ENCODE measurements around the gene KCND3. TPM values are rescaled to one million over a fixed set of nuclear protein-coding genes. Genes with fewer than 3 reads are reported as not detected.

KCND3 gene
- total RNA-seq, 2 experiments from 2014 or later, result not detected

DNA sequence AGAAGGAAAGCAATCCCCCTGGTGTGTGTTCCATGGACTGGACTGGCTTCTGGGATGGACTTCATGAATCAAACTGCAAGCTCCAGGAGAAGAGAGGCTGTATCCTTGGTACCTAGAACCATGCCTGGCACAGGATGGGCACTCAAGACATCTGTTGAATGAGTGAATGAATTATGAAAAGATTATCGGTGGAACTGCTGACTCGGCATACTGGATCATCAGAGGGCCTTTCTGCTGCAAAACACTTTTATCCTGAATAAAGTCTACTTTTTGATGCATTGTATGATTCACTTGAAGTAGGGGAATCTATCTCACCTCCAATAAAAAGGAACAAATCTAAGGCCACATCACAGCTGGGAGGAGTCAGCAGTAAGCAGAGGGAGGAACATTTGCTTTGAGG, 190.9 kb downstream of the KCND3 start:
- ChIA-PET POLR2A (no interaction called here), CTCF (no interaction called here)

DNA sequence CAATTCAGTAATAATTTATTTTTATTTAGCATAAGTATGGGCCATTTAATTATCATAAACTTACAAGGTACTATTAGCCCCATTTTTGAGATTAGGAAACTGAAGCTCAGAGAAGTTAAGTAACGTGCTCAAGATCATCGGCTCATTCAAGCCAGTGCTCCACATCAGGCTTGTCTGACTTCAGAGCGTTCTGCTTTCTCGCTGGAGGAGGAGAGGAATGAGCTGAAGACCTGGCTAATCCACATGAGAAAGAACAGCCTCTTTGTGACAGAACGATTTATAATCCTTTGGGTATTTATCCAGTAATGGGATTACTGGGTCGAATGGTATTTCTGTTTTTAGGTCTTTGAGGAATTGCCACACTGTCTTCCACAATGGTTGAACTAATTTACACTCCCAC, 194.1 kb downstream of the KCND3 start:
- ChIA-PET CTCF (no interaction called here), POLR2A (no interaction called here)

DNA sequence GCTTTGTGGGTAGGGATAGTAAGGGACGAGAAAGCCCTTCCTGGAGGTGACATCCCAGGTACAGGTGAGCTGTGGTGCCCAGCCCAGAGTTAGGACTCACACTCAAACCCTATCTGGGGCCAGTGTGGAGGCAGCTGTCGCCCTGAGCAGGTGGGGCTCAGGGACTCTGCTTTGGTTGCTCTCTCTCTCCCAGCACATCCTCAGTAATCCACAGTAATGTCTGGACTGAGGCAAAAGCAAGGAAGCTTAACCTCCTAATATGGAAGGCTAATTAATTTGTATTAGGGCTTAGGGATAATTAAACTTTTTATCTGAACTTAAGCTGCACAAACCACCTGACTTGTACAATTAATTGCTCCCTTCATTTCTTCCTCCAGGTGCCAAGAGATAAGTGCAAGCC, 195.5 kb downstream of the KCND3 start:
- ChIA-PET POLR2A (no interaction called here), CTCF (no interaction called here)

DNA sequence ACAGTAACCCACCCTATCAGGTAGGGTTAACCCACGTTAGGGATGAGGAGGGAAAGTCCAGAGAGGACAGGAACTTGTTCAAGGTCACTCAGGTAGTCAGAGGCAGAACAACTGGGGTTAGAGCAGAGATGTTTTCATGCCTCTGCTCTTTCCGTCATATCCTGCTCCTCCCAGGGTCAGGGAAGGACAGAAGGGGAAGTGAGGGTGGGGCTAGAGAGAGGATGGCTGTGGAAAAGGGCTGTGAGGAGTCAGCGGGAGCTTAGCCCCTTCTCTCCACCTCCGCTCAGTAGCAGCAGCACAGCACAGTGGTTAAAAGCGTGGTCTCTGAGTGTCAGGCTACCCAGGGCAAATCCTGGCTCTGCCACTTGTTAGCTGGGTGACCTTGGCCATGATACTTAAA, 197.2 kb downstream of the KCND3 start:
- CTCF ChIA-PET, result no interaction called here
- POLR2A ChIA-PET, result no interaction called here

DNA sequence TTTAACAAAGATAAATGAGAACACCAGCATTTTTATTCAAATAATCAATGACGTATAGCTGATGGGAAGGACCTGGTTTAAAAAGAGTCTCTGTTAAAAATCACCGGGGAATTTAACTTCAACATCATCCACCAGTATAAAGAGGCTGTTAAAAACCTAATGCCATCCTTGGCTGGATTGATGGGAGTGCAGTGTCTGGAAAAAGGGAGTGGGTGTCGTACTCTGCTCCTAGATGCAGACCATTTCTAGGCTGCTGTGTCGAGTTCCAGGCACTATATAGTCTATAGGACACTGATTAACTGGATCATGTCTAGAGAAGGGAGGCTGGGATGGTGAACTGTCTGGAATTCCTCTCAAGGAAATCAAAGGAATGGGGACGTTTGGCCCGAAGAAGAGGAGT, 197.7 kb downstream of the KCND3 start:
- ChIA-PET POLR2A (no interaction called here), CTCF (no interaction called here)

DNA sequence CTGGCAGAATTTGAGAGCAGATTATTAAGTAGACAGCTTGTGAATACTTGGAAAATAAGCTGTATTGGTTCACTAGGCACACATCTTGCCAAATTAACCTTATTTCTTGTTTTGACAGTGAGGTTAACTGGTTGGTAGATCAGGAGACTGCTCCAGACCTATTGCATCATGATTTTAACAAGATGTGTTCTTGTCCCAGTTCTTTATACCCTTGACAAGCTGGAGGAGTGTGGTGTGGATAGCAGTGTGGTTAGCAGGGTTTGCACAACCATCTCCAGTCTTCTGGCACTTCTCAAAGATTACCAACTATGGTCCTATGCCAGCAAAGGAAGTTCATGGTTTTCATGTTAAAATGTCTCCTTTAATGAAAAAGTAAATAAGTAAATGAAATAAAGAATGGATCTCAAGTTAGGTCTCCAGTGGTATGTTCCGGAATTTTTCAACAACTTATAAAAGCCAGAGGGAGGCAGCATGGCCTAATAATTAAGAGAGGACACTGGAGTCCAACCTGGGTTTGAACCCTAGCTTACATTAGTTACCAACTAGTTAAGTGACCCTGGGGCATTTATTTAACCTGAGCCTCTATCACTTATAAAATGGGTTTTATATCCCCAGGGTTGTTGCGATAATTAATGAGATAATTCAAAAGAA, 199.7 kb downstream of the KCND3 start:
- CTCF ChIA-PET, result no interaction called here
- POLR2A ChIA-PET, result no interaction called here

DNA sequence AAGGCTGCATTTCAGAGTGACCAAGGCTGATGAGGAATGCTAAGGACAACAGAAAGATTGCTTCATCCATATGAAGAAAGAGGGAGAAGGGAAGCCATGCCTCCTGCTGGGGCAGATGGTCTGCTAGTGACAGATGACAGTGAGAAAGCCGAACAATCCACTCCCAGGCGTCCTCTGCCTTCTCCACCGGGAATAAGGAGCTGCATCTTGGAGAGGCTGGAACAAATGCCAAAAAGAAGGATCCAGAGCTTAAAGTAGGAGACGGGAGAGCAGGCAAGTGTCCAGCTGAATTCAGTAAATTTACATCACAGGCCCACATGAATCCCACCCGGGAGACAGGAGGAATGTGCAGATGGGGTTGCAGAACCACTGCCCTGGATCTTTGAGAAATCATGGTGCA, 200.3 kb downstream of the KCND3 start:
- ChIA-PET CTCF (no interaction called here), POLR2A (no interaction called here)

DNA sequence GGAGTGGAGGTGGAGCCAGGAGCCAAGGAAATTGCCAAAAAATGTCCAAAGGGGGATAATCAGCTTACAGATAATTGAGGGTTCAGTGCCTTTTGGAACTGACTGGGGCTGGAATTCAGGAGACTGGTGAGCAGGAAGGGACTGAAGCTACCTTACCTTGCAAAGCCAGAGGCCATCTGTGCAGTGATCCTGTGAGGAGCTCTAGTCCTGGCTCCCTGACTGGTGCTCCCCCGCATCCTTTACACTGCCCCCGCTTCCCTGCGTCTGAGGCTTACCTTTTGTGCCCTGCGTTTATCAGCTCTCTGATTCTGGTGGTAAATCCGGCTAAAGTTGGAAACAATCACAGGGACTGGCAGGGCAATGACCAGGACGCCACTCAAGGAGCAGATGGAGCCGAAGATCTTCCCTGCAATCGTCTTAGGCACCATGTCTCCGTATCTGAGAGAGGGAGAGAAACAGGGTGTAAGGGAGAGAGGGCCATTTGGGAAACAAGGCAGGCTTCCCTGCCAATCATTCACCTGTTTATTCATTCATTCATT, 202.7 kb downstream of the KCND3 start:
- POLR2A ChIA-PET, result no interaction called here

DNA sequence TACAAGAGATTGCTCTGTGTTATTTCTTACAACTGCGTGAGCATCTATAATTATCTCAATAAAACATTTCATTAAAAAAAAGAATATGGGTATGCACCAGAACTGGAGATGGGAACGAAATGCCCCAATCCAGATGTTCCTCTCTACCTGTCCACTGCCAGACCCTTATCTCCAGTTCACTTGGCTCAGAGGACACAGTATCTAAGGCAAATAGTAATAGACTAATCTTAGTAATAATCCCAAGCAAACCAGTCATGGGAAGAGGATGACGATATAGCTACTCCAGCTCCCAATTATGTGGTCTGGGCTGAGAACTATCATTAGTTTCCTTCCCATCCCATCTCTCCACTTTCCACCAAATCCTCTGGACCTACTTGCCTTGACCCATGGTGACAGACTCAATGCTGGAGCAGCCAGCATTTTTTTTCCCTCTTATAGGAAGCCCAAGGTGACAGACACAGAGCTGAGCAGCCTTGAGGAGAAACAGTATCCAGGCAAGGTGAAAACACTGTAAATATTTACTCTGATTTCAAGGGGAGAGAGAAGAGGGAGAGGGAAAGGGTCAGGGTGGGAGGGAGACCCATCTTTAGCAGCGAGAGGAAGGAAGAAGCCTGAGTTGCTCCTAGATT, 205.1 kb downstream of the KCND3 start:
- CTCF ChIA-PET, result no interaction called here
- POLR2A ChIA-PET, result no interaction called here

More for the DNA sequence above, 202.7 kb downstream of the KCND3 start:
- CTCF ChIA-PET, result no interaction called here

DNA sequence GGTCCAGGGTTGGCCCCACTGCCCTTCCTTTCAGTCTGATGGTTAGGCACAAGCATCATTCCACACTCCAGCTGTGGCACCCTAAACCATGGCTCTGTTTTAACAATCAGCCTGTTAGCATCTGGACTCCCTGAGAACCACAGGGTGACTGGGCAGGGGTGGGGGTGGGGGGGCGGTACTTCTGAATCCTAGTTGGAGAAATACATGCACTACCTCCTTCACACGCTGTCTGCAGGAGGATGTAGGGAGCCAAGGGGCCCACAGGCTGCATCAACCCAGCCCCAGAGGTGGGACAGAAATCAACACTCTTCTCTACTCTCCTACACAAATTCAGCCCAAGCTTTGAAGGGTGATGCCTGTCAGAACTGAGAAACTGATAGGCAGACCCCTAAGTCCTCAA, 209.9 kb downstream of the KCND3 start:
- ChIA-PET POLR2A (no interaction called here), CTCF (no interaction called here)

DNA sequence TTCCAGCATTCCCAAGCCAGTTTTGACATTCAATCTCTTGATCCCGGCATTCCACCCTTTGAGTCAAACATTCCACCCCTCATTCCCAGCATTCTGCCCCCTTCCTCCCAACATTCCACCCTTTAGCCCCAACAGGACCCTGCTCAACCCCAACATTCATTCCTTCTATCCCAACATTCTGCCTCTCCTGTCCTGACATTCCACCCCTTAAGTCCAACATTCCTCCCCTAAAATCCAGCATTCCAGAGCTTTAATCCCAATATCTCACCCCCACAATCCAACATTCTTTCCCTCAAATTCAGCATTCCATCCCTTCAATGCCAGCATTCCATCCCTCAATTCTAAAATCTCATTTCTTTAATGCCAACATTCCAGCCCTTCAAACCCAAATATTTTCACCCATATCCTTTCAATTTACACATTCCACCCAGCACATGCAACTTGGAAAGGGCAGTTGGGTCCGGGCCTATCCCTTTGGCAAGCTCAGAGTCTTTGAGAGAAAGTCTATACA, 210.9 kb downstream of the KCND3 start:
- ChIA-PET POLR2A (no interaction called here), CTCF (no interaction called here)

DNA sequence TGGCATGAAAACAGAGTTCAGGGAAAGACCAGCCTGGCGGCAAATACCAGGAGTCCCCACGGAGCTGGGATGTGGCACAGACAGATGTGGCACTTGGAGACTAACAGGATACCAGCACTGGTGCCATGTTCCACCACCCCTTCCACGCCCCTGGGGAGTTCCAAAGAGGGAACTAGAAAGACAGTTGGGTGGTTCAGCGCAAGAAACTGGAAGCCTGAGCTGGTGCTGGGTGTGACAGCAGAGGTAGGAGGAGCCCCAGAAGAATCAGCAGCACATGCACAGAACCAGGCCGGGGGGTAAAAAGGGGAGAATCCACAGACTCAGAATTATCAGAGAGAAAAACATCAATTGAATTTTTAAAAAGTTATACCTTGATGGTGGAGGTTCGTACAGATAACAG, 211.4 kb downstream of the KCND3 start:
- CTCF ChIA-PET, result no interaction called here
- POLR2A ChIA-PET, result no interaction called here

DNA sequence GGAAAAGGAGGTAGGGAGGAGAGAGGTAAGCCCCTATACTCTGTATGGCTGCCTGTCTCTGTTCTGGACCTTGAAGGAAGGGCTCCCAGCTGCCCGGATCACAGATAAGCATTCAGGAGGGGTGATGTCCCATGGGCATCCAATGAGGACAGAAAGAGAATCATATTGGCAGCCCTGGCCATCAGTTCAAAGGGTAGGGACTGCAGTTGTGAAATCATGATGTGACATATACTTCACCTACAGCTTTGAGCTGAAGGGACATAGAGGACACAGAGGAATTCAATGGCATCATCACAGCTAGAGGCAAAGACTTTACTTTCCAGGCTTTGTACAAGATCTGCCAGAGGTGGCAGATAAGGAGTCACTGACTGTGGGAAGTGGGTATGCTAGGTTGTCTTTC, 212.2 kb downstream of the KCND3 start:
- POLR2A ChIA-PET, result no interaction called here

DNA sequence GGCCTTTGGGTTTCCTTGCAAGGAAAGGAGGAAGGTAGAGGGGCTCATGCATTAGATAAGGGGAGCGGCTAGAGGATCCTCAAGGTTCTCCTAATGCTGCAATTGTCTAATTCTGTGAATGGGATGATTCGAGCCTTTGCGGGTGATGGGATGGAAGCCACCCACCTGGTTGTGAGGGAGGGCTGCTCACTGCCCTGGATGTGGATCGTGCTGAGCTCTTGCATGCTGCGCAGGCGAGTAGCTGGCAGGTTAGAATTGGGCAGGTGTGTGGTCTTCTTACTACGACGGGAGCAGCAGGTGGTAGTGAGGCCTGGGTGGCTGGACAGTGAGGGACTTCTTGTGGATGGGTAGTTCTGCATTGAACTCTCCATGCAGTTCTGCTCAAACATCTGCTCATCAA, 212.6 kb downstream of the KCND3 start:
- CTCF ChIA-PET, result no interaction called here
- POLR2A ChIA-PET, result no interaction called here

More for the DNA sequence above, 212.2 kb downstream of the KCND3 start:
- CTCF ChIA-PET, result no interaction called here

DNA sequence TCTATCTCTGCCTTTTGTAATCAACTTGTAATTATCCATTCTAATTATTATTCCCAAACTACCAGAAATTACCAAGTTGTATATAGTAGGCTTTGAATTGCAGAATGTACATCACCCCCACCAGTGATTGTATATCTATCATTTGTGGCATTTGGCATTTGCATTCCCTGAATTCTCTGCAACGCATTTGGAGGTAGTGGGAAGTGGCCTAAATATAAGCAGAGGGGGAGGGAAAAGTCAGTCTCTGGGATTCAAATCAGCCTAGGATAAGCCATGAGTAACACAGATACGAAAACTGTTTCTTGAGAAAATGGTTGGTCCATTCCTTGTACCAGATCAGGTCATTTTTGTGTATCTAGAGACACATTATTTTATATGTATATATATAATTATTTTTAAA, 213.1 kb downstream of the KCND3 start:
- ChIA-PET POLR2A (no interaction called here), CTCF (no interaction called here)

DNA sequence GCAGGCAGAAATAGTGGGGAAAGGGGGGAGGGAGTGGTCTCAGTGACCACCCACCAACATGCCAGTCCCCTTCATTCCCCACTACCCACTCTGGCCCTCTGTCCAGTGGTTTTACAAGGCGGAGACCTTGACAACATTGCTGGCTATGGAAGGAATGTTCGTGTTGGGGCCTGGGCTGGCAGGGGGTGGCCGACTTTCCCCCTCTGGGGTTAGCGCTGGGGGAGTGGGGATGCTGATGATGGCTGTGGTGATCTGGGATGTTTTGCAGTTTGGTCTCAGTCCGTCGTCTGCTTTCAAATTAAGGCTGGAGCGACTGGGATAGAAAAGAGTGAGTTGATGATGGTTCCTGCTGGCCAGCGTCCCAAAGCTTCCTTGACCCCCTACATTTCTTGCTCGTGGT, 213.5 kb downstream of the KCND3 start:
- POLR2A ChIA-PET, result no interaction called here
- CTCF ChIA-PET, result no interaction called here

DNA sequence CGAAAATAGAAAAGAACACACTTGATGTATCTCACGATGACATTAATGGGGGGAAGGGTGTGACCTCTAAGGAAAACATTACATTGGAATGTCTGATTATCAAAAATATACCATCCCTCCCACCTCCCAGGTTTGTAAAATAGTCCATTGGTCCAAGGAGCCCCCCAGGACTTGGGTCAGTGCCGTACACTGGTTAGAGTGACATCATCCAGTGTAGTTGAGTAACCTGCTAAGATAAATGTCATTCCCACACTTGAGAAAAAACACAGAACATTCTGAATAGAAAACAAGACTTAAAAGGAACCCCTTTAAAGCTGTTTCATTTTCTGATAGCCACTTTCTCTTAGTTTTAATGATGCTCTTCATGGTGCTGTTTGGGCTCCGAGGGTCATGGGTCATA, 218.6 kb downstream of the KCND3 start:
- POLR2A ChIA-PET, result no interaction called here
- CTCF ChIA-PET, result no interaction called here

DNA sequence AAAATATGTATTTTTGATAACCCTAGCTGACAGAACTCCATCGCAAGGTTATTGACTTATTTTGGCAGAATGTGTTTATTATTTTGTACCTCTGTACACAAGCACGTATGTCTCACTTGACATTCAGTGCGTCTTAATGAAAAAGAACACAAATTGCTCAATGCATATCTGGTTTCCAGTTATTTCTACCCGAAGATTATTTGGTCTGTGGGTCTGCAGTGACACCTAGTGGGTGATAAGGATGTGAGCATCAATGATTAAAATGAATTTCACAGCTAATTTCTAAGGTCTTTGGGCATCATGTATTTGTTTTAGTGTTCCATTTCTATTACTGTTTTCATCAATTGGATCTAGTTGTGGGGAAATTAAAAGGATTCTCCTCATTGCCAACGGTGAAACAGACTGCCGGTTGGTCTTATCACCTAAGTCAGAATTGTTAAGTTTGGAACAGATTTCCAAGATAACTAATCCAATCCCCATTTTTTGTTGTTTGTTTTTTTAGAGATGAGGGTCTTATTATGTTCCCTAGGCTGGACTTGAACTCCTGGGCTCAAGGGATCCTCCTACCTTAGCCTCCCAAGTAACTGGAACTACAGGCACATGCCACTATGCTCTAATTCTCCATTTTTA, 219.8 kb downstream of the KCND3 start:
- ChIA-PET POLR2A (no interaction called here), CTCF (interaction anchor here (0.6 to 2.9 kb wide), 7 partner anchors 9 to 330 kb away, joined by 3 to 7 read pairs (median 3); no protein-coding TSS in a partner anchor)

DNA sequence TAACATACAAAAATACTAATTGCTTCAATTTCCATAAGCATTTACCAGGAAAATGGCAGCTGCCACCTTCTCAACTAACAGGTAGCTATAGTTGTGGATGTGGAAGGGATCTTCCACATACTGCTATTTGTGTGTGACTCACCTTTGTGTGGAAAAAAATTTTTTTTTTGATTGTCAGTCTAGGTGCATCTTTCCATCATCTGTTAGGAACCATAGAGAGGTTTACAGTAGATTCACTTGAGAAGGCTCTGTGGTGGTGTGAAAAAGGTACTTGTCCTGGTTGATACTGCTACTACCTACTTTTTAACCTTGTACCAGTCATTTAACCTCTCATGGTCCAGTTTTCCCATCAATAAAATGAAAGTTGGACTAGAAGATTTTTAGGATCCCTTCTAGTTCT, 220.8 kb downstream of the KCND3 start:
- CTCF ChIA-PET, result interaction anchor here (1.4 to 2.9 kb wide), 3 partner anchors 14 to 58 kb away, joined by 3 to 7 read pairs (median 4); no protein-coding TSS in a partner anchor
- POLR2A ChIA-PET, result no interaction called here

DNA sequence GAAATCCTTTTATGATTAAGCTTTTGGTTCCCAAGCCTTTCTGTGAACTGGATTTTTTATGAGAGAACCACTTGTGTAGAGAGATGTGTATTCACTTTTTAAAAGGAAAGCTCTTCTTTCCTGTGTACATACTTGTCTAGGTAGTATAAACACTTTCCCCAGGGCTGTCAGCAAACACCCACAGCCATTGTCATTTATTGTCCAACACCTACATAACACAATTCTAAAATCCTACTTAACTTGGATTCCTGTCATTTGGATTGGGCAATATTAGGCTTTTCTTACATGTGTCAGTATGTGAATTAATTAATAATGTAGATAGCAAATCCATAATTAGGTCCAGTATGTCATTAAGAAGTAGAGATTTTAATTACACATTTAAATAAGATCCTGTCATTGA, 221.4 kb downstream of the KCND3 start:
- ChIA-PET POLR2A (no interaction called here), CTCF (interaction anchor here (2.6 to 2.9 kb wide), 2 partner anchors 11 to 13 kb away, joined by 7 read pairs; no protein-coding TSS in a partner anchor)

DNA sequence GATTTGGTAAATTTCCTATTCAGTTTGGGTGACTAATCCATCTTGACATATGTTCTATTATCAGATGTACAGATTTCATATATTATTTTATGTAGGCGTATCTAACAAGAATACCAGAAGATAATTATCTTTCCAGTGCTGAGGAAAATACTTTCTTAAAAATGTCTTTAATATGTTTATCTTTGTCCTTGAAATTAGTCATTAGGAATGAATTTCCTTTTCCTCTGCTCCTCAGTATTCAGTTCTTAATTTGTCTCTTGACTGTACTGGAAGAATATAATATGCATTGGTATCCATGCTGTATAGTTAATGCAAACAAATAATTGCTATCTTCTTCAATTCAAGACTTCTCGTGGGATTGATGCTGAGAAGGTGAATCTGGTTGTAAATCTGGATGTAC, 227.1 kb downstream of the KCND3 start:
- CTCF ChIA-PET, result no interaction called here
- POLR2A ChIA-PET, result no interaction called here

Data from activated CD8-positive, alpha-beta memory T cell treated with anti-CD3 and anti-CD28 coated beads for 36 hours (primary cell).